ENCODE results near the gene CHST12.

Gene CHST12

GRCh38 chr7:2441430-2442058 is 38.1 kb downstream of the CHST12 start:
- Histone ChIP-seq H3K4me3 (ENCODE audit: low read length) (no peak overlapping the region), H3K9me3 (ENCODE audit: control insufficient read depth, low read depth, low read length) (no peaks in the 10 kb centered on the region), H3K27ac (ENCODE audit: low read length) (no peak overlapping the region), H3K4me1 (ENCODE audit: control insufficient read depth, low read depth, low read length) (no peaks in the 10 kb centered on the region), H3K36me3 (ENCODE audit: control insufficient read depth, low read depth, low read length) (no peaks in the 10 kb centered on the region), H3K27me3 (ENCODE audit: control insufficient read depth, insufficient read depth, low read length) (no peaks in the 10 kb centered on the region), H3K9ac (ENCODE audit: low read length) (no peak overlapping the region)

GRCh38 chr7:2443491-2443890 is 40.1 kb downstream of the CHST12 start:
- H3K4me1 ChIP-seq (ENCODE audit: control insufficient read depth, low read depth, low read length), result no peaks in the 10 kb centered on the region
- no peaks in the 10 kb centered on the region for H3K36me3 ChIP-seq (ENCODE audit: control insufficient read depth, low read depth, low read length)
- no peak overlapping the region for H3K4me3 ChIP-seq (ENCODE audit: low read length)
- H3K27me3 ChIP-seq (ENCODE audit: control insufficient read depth, insufficient read depth, low read length), result no peaks in the 10 kb centered on the region
- no peak overlapping the region for H3K27ac ChIP-seq (ENCODE audit: low read length)
- no peaks in the 10 kb centered on the region for H3K9me3 ChIP-seq (ENCODE audit: control insufficient read depth, low read depth, low read length)
- no peak overlapping the region for H3K9ac ChIP-seq (ENCODE audit: low read length)

- Histone ChIP-seq H3K4me1 (ENCODE audit: control insufficient read depth, low read depth, low read length) (no peaks in the 10 kb centered on the region), H3K36me3 (ENCODE audit: control insufficient read depth, low read depth, low read length) (no peaks in the 10 kb centered on the region), H3K9me3 (ENCODE audit: control insufficient read depth, low read depth, low read length) (no peaks in the 10 kb centered on the region), H3K27ac (ENCODE audit: low read length) (no peak overlapping the region), H3K27me3 (ENCODE audit: control insufficient read depth, insufficient read depth, low read length) (no peaks in the 10 kb centered on the region), H3K9ac (ENCODE audit: low read length) (no peak overlapping the region), H3K4me3 (ENCODE audit: low read length) (no peak overlapping the region)
Measured at GRCh38 chr7:2444476-2444875, 41.1 kb downstream of the CHST12 start.

GRCh38 chr7:2445047-2445446 is 41.6 kb downstream of the CHST12 start:
- Histone ChIP-seq H3K9me3 (ENCODE audit: control insufficient read depth, low read depth, low read length) (no peaks in the 10 kb centered on the region), H3K36me3 (ENCODE audit: control insufficient read depth, low read depth, low read length) (no peaks in the 10 kb centered on the region), H3K27me3 (ENCODE audit: control insufficient read depth, insufficient read depth, low read length) (no peaks in the 10 kb centered on the region), H3K27ac (ENCODE audit: low read length) (no peak overlapping the region), H3K4me1 (ENCODE audit: control insufficient read depth, low read depth, low read length) (no peaks in the 10 kb centered on the region), H3K4me3 (ENCODE audit: low read length) (no peak overlapping the region), H3K9ac (ENCODE audit: low read length) (no peak overlapping the region)

- Histone ChIP-seq H3K4me1 (ENCODE audit: control insufficient read depth, low read depth, low read length) (no peaks in the 10 kb centered on the region), H3K36me3 (ENCODE audit: control insufficient read depth, low read depth, low read length) (no peaks in the 10 kb centered on the region), H3K27me3 (ENCODE audit: control insufficient read depth, insufficient read depth, low read length) (no peaks in the 10 kb centered on the region), H3K27ac (ENCODE audit: low read length) (no peak overlapping the region), H3K9me3 (ENCODE audit: control insufficient read depth, low read depth, low read length) (no peaks in the 10 kb centered on the region), H3K4me3 (ENCODE audit: low read length) (no peak overlapping the region), H3K9ac (ENCODE audit: low read length) (no peak overlapping the region)
Measured at GRCh38 chr7:2445898-2446555, 42.6 kb downstream of the CHST12 start.

- H3K9me3 ChIP-seq (ENCODE audit: control insufficient read depth, low read depth, low read length), result no peaks in the 10 kb centered on the region
- no peak overlapping the region for H3K4me3 ChIP-seq (ENCODE audit: low read length)
- no peaks in the 10 kb centered on the region for H3K36me3 ChIP-seq (ENCODE audit: control insufficient read depth, low read depth, low read length)
- no peaks in the 10 kb centered on the region for H3K4me1 ChIP-seq (ENCODE audit: control insufficient read depth, low read depth, low read length)
- H3K9ac ChIP-seq (ENCODE audit: low read length), result no peak overlapping the region
- no peak overlapping the region for H3K27ac ChIP-seq (ENCODE audit: low read length)
- no peaks in the 10 kb centered on the region for H3K27me3 ChIP-seq (ENCODE audit: control insufficient read depth, insufficient read depth, low read length)
Measured at GRCh38 chr7:2446676-2447075, 43.3 kb downstream of the CHST12 start.

- no peak overlapping the region for H3K9ac ChIP-seq (ENCODE audit: low read length)
- H3K9me3 ChIP-seq (ENCODE audit: control insufficient read depth, low read depth, low read length), result no peaks in the 10 kb centered on the region
- H3K4me1 ChIP-seq (ENCODE audit: control insufficient read depth, low read depth, low read length), result no peaks in the 10 kb centered on the region
- H3K27ac ChIP-seq (ENCODE audit: low read length), result no peak overlapping the region
- no peaks in the 10 kb centered on the region for H3K36me3 ChIP-seq (ENCODE audit: control insufficient read depth, low read depth, low read length)
- no peaks in the 10 kb centered on the region for H3K27me3 ChIP-seq (ENCODE audit: control insufficient read depth, insufficient read depth, low read length)
- H3K4me3 ChIP-seq (ENCODE audit: low read length), result no peak overlapping the region
Measured at GRCh38 chr7:2450198-2451107, 47.0 kb downstream of the CHST12 start.

- Histone ChIP-seq H3K9me3 (ENCODE audit: control insufficient read depth, low read depth, low read length) (no peaks in the 10 kb centered on the region), H3K27me3 (ENCODE audit: control insufficient read depth, insufficient read depth, low read length) (no peaks in the 10 kb centered on the region), H3K4me3 (ENCODE audit: low read length) (peak overlapping the region; percentile 25), H3K4me1 (ENCODE audit: control insufficient read depth, low read depth, low read length) (no peaks in the 10 kb centered on the region), H3K27ac (ENCODE audit: low read length) (no peak overlapping the region), H3K9ac (ENCODE audit: low read length) (no peak overlapping the region), H3K36me3 (ENCODE audit: control insufficient read depth, low read depth, low read length) (no peaks in the 10 kb centered on the region)
Measured at GRCh38 chr7:2451171-2452073, 48.0 kb downstream of the CHST12 start.

GRCh38 chr7:2452074-2452507 is 48.7 kb downstream of the CHST12 start:
- H3K27ac ChIP-seq (ENCODE audit: low read length), result no peak overlapping the region
- no peak overlapping the region for H3K4me3 ChIP-seq (ENCODE audit: low read length)
- H3K9me3 ChIP-seq (ENCODE audit: control insufficient read depth, low read depth, low read length), result no peaks in the 10 kb centered on the region
- H3K27me3 ChIP-seq (ENCODE audit: control insufficient read depth, insufficient read depth, low read length), result no peaks in the 10 kb centered on the region
- no peak overlapping the region for H3K9ac ChIP-seq (ENCODE audit: low read length)
- no peaks in the 10 kb centered on the region for H3K4me1 ChIP-seq (ENCODE audit: control insufficient read depth, low read depth, low read length)
- H3K36me3 ChIP-seq (ENCODE audit: control insufficient read depth, low read depth, low read length), result no peaks in the 10 kb centered on the region

- no peak overlapping the region for H3K4me3 ChIP-seq (ENCODE audit: low read length)
- no peak overlapping the region for H3K9ac ChIP-seq (ENCODE audit: low read length)
- H3K27me3 ChIP-seq (ENCODE audit: control insufficient read depth, insufficient read depth, low read length), result no peaks in the 10 kb centered on the region
- H3K27ac ChIP-seq (ENCODE audit: low read length), result no peak overlapping the region
- H3K9me3 ChIP-seq (ENCODE audit: control insufficient read depth, low read depth, low read length), result no peaks in the 10 kb centered on the region
- no peaks in the 10 kb centered on the region for H3K4me1 ChIP-seq (ENCODE audit: control insufficient read depth, low read depth, low read length)
- H3K36me3 ChIP-seq (ENCODE audit: control insufficient read depth, low read depth, low read length), result no peaks in the 10 kb centered on the region
Measured at GRCh38 chr7:2452643-2453270, 49.3 kb downstream of the CHST12 start.
